ENCODE data around the gene ZFPM1.

- TF ChIP-seq CTCF (IDR thresholded peaks at IDR 0.05 in 2 of 3, conservative IDR thresholded peaks at IDR 0.05 in 1 of 3; ENCODE audit: borderline replicate concordance in 1 of 3, insufficient read depth in 1 of 3, low read depth in 2 of 3, low read length in 2 of 3): no peak
- TF ChIP-seq EZH2 (IDR thresholded peaks at IDR 0.05): no peak
- no peak for TF ChIP-seq YY1 (IDR thresholded peaks at IDR 0.05; ENCODE audit: extremely low read depth, insufficient replicate concordance, low read depth, low read length)
- no peak for TF ChIP-seq EGR1 (IDR thresholded peaks at IDR 0.05; ENCODE audit: low read depth)
- TF ChIP-seq POLR2A (IDR thresholded peaks at IDR 0.05; ENCODE audit: borderline replicate concordance, extremely low read depth, insufficient read depth, insufficient read length): no peak
- no peak for TF ChIP-seq POLR2AphosphoS5 (IDR thresholded peaks at IDR 0.05; ENCODE audit: low read depth, low read length)
Measured at GRCh38 chr16:88530051-88530857, 77.2 kb downstream of the ZFPM1 start.

Measured in HCT116 (cell line).